Measurements from ENCODE around the gene CDC7.

Gene CDC7

GRCh38 chr1:91537281-91537986, 36.8 kb downstream of the CDC7 start:
- Histone ChIP-seq H3K9ac (ENCODE audit: low read length) (no peak overlapping the region), H3K9me3 (ENCODE audit: control insufficient read depth, low read length) (no peaks in the 10 kb centered on the region), H3K27me3 (ENCODE audit: control insufficient read depth, insufficient read depth, low read length) (no peaks in the 10 kb centered on the region)

GRCh38 chr1:91537987-91538304, 37.3 kb downstream of the CDC7 start:
- H3K36me3 ChIP-seq (ENCODE audit: control insufficient read depth, insufficient read depth, low read length), result no peaks in the 10 kb centered on the region
- H3K27me3 ChIP-seq (ENCODE audit: control insufficient read depth, insufficient read depth, low read length), result no peaks in the 10 kb centered on the region
- no peak overlapping the region for H3K9ac ChIP-seq (ENCODE audit: low read length)
- no peaks in the 10 kb centered on the region for H3K4me1 ChIP-seq (ENCODE audit: control insufficient read depth, insufficient read depth, low read length)
- H3K9me3 ChIP-seq (ENCODE audit: control insufficient read depth, low read length), result no peaks in the 10 kb centered on the region
- H3K4me3 ChIP-seq (ENCODE audit: low read length), result no peak overlapping the region

More at GRCh38 chr1:91537281-91537986, 36.8 kb downstream of the CDC7 start:
- H3K4me3 ChIP-seq (ENCODE audit: low read length), result no peak overlapping the region
- no peaks in the 10 kb centered on the region for H3K36me3 ChIP-seq (ENCODE audit: control insufficient read depth, insufficient read depth, low read length)
- H3K4me1 ChIP-seq (ENCODE audit: control insufficient read depth, insufficient read depth, low read length), result no peaks in the 10 kb centered on the region

GRCh38 chr1:91540910-91541309, 40.3 kb downstream of the CDC7 start:
- no peak overlapping the region for H3K9ac ChIP-seq (ENCODE audit: low read length)

GRCh38 chr1:91541918-91542533, 41.4 kb downstream of the CDC7 start:
- no peak overlapping the region for H3K4me3 ChIP-seq (ENCODE audit: low read length)
- H3K9me3 ChIP-seq (ENCODE audit: control insufficient read depth, low read length), result no peaks in the 10 kb centered on the region
- H3K36me3 ChIP-seq (ENCODE audit: control insufficient read depth, insufficient read depth, low read length), result no peaks in the 10 kb centered on the region
- no peak overlapping the region for H3K9ac ChIP-seq (ENCODE audit: low read length)
- H3K27me3 ChIP-seq (ENCODE audit: control insufficient read depth, insufficient read depth, low read length), result no peaks in the 10 kb centered on the region
- no peaks in the 10 kb centered on the region for H3K4me1 ChIP-seq (ENCODE audit: control insufficient read depth, insufficient read depth, low read length)

More at GRCh38 chr1:91540910-91541309, 40.3 kb downstream of the CDC7 start:
- Histone ChIP-seq H3K4me3 (ENCODE audit: low read length) (no peak overlapping the region), H3K36me3 (ENCODE audit: control insufficient read depth, insufficient read depth, low read length) (no peaks in the 10 kb centered on the region), H3K27me3 (ENCODE audit: control insufficient read depth, insufficient read depth, low read length) (no peaks in the 10 kb centered on the region), H3K9me3 (ENCODE audit: control insufficient read depth, low read length) (no peaks in the 10 kb centered on the region), H3K4me1 (ENCODE audit: control insufficient read depth, insufficient read depth, low read length) (no peaks in the 10 kb centered on the region)

- H3K4me1 ChIP-seq (ENCODE audit: control insufficient read depth, insufficient read depth, low read length), result no peaks in the 10 kb centered on the region
- H3K9ac ChIP-seq (ENCODE audit: low read length), result no peak overlapping the region
- no peaks in the 10 kb centered on the region for H3K36me3 ChIP-seq (ENCODE audit: control insufficient read depth, insufficient read depth, low read length)
- no peaks in the 10 kb centered on the region for H3K27me3 ChIP-seq (ENCODE audit: control insufficient read depth, insufficient read depth, low read length)
- H3K4me3 ChIP-seq (ENCODE audit: low read length), result no peak overlapping the region
- H3K9me3 ChIP-seq (ENCODE audit: control insufficient read depth, low read length), result no peaks in the 10 kb centered on the region
Observed at GRCh38 chr1:91545506-91546300, 45.1 kb downstream of the CDC7 start.

GRCh38 chr1:91546301-91546581, 45.6 kb downstream of the CDC7 start:
- Histone ChIP-seq H3K9ac (ENCODE audit: low read length) (no peak overlapping the region), H3K9me3 (ENCODE audit: control insufficient read depth, low read length) (no peaks in the 10 kb centered on the region), H3K27me3 (ENCODE audit: control insufficient read depth, insufficient read depth, low read length) (no peaks in the 10 kb centered on the region), H3K4me1 (ENCODE audit: control insufficient read depth, insufficient read depth, low read length) (no peaks in the 10 kb centered on the region), H3K36me3 (ENCODE audit: control insufficient read depth, insufficient read depth, low read length) (no peaks in the 10 kb centered on the region), H3K4me3 (ENCODE audit: low read length) (no peak overlapping the region)

- Histone ChIP-seq H3K9me3 (ENCODE audit: control insufficient read depth, low read length) (no peaks in the 10 kb centered on the region), H3K9ac (ENCODE audit: low read length) (no peak overlapping the region), H3K36me3 (ENCODE audit: control insufficient read depth, insufficient read depth, low read length) (no peaks in the 10 kb centered on the region), H3K4me1 (ENCODE audit: control insufficient read depth, insufficient read depth, low read length) (no peaks in the 10 kb centered on the region), H3K4me3 (ENCODE audit: low read length) (no peak overlapping the region), H3K27me3 (ENCODE audit: control insufficient read depth, insufficient read depth, low read length) (no peaks in the 10 kb centered on the region)
Observed at GRCh38 chr1:91546876-91547275, 46.2 kb downstream of the CDC7 start.

GRCh38 chr1:91548376-91549040, 47.9 kb downstream of the CDC7 start:
- no peaks in the 10 kb centered on the region for H3K4me1 ChIP-seq (ENCODE audit: control insufficient read depth, insufficient read depth, low read length)
- no peaks in the 10 kb centered on the region for H3K9me3 ChIP-seq (ENCODE audit: control insufficient read depth, low read length)
- no peaks in the 10 kb centered on the region for H3K27me3 ChIP-seq (ENCODE audit: control insufficient read depth, insufficient read depth, low read length)
- H3K36me3 ChIP-seq (ENCODE audit: control insufficient read depth, insufficient read depth, low read length), result no peaks in the 10 kb centered on the region
- H3K4me3 ChIP-seq (ENCODE audit: low read length), result no peak overlapping the region
- no peak overlapping the region for H3K9ac ChIP-seq (ENCODE audit: low read length)

- H3K4me3 ChIP-seq (ENCODE audit: low read length), result no peak overlapping the region
Observed at GRCh38 chr1:91549041-91549735, 48.5 kb downstream of the CDC7 start.

GRCh38 chr1:91550961-91551360, 50.3 kb downstream of the CDC7 start:
- H3K4me1 ChIP-seq (ENCODE audit: control insufficient read depth, insufficient read depth, low read length), result no peaks in the 10 kb centered on the region
- H3K9ac ChIP-seq (ENCODE audit: low read length), result no peak overlapping the region
- H3K9me3 ChIP-seq (ENCODE audit: control insufficient read depth, low read length), result no peaks in the 10 kb centered on the region
- no peak overlapping the region for H3K4me3 ChIP-seq (ENCODE audit: low read length)
- no peaks in the 10 kb centered on the region for H3K36me3 ChIP-seq (ENCODE audit: control insufficient read depth, insufficient read depth, low read length)
- no peaks in the 10 kb centered on the region for H3K27me3 ChIP-seq (ENCODE audit: control insufficient read depth, insufficient read depth, low read length)

More at GRCh38 chr1:91549041-91549735, 48.5 kb downstream of the CDC7 start:
- Histone ChIP-seq H3K9ac (ENCODE audit: low read length) (no peak overlapping the region), H3K36me3 (ENCODE audit: control insufficient read depth, insufficient read depth, low read length) (no peaks in the 10 kb centered on the region), H3K9me3 (ENCODE audit: control insufficient read depth, low read length) (no peaks in the 10 kb centered on the region), H3K27me3 (ENCODE audit: control insufficient read depth, insufficient read depth, low read length) (no peaks in the 10 kb centered on the region), H3K4me1 (ENCODE audit: control insufficient read depth, insufficient read depth, low read length) (no peaks in the 10 kb centered on the region)

- H3K4me3 ChIP-seq (ENCODE audit: low read length), result no peak overlapping the region
- H3K4me1 ChIP-seq (ENCODE audit: control insufficient read depth, insufficient read depth, low read length), result no peaks in the 10 kb centered on the region
- no peaks in the 10 kb centered on the region for H3K9me3 ChIP-seq (ENCODE audit: control insufficient read depth, low read length)
- H3K36me3 ChIP-seq (ENCODE audit: control insufficient read depth, insufficient read depth, low read length), result no peaks in the 10 kb centered on the region
- no peak overlapping the region for H3K9ac ChIP-seq (ENCODE audit: low read length)
- H3K27me3 ChIP-seq (ENCODE audit: control insufficient read depth, insufficient read depth, low read length), result no peaks in the 10 kb centered on the region
Observed at GRCh38 chr1:91552091-91552490, 51.4 kb downstream of the CDC7 start.
